ENCODE measurements around the gene MKLN1.
A peak's percentile ranks its signal among the peaks of the same experiment; 100 is the strongest.

Gene MKLN1

DNA sequence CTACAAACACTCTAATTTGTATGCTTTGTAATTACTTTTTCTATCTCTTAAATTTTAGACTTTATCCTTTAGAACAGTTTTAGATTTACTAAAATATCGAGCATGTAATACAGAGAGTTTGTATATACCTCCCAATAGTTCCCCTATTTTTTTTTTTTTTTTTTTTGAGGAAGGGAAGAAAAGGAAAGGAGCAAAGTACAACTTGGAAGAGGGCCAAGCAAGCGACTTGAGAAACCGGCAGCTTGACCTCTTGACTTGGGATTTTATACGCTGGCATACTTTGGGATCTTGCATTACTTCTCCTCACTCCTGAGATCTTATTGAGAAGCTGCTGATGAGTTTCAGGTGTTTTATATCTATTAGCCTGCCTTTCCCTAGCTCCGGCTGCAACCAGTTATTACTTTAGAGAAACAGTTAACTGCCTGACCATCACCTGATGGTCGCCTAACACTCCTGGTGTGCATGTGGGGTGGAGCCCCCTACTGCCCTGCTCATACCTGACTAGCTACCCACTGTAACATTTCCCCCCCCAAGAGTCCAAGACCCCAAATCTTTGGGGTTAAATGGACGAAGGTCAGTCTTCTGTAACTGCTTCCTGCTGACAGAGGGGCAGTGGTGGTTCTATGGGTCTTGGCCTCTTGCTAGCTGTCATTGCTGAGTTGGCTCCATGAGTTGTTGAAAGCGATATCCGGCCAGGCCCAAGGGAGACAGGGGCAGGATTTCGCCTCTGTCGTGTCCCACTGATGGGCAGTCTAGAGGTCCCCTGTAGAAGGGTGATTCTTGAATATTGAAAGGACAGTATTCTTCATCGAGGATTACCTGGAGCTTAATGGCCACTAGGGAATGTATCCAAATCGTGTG lies 28.5 kb downstream of the MKLN1 start:
- no peak for DNase-seq

DNA sequence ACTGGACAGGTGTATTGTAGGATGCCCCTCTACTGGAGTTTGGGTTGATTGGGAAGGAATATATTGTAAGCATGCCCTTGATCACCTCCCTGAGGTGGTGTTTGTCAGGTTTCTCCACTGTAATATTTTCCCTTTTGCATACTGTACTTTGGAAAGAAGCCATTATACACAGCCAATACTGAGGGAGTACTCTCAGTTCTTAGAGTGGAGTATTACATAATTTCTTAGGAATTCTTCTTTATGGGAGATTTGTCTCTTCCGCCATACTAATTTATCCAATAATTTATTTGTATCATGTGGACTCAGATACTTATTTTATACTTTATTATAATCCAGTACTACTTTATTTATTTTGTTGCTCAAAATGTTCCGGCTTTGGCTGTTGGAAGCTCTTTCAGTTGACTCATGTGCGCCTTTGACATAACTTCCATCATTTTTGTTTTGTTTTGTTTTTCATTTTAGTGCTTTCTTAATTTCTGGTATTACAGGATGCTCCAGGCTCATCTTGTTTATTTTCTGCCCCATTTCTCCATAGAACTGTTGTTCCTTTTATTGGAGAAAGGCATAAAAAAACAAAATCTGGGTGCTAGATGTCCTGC lies 29.7 kb downstream of the MKLN1 start:
- DNase-seq = no peak

DNA sequence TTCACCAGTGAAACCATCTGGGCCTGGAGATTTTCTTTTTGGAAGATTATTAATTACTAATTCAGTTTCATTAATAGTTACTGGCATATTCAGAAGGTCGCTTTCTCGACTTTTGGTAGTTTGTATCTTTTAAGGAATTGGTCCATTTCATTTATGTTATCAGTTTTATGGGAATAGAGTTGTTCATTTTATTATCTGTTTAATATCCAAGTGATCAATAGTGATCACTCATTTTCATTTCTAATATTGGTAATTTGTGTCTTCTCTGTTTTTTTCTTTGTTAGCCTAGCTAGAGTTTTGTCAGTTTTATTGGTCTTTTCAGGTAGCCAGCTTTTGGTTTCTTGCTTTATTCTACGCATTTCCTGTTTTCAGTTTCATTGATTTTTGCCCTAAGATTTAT lies 31.0 kb downstream of the MKLN1 start:
- no peak for DNase-seq

DNA sequence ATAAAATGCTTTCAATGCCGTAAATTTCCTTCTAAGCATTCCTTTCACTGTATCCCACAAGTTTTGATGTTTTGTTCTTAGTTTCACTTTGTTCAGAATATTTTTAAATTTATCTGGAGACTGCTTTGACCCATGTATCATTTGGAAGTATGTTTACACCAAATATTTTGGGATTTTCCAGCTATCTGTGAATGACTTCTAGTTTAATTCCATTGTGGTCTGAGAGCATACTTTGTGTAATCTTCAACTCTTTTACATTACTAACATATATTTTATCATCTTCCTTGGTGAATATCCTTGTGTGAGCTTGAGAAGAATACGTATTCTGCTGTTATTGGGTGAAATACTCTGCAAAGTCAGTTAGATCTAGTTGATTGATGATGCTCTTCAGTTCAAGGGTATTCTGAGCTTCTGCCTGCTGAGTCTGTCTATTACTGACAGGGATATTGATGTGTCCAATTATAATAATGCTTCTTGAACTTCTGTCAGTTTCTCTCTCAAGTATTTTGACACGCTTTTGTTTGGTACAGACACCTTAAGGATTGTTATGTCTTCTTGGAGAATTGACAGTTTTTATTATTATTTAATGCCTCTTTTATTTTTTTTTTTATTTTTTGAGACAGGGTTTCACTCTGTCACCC lies 31.6 kb downstream of the MKLN1 start:
- DNase-seq = no peak

DNA sequence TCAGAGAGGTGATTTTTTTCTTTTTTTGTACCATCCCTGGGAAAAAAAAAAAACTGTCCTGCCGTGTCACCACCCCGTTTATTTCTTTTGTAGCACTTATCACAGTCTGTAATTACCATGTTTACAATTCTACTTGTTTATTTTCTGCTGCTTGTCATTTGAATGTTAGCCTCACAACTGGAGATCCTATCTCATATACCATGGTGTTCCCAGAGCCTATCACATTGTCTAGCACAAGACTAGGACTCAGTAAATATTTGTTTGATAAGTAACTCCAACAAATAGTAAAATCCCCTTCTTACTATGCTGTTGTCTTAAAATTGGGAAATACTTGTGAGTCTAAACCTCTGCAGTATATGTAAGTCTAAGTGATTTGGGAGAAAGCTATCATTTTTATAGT lies 36.0 kb downstream of the MKLN1 start:
- DNase-seq = no peak

DNA sequence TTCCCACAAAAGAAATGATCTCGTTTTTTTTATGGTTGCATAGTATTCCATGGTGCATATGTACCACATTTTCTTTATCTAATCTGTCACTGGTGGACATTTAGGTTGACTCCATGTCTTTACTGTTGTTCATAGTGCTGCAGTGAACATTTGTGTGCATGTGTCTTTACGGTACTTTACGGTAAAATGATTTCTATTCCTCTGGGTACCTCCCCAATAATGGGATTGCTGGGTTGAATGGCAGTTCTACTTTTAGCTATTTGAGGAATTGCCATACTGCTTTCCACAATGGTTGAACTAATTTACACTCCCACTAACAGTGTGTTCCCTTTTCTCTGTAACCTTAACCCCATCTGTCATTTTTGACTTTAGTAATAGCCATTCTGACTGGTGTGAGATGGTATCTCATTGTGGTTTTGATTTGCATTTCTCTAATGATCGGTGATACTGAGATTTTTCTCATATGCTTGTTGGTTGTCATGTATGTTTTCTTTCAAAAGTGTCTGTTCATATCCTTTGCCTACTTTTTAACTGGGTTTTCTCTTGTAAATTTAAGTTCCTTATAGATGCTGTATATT lies 37.2 kb downstream of the MKLN1 start:
- DNase-seq = no peak

DNA sequence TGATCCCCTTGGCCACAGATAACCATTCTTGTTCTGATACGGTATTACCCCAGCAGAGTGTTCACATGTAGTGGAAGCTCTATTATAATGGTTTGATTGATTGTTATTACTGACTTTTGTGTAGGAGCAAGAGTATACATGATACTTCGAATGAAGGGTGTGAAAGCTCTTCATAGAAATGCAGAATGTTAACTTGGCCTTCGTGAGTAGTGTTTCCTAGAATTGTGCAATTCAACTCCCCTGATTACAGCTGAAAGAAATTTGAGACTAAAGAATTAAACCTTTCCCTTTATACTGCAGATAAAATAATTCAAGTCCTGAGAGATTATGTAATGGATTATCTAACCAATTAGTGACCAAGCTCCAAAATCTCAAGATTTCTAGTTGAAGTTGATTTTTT lies 38.2 kb downstream of the MKLN1 start:
- no peak for DNase-seq

DNA sequence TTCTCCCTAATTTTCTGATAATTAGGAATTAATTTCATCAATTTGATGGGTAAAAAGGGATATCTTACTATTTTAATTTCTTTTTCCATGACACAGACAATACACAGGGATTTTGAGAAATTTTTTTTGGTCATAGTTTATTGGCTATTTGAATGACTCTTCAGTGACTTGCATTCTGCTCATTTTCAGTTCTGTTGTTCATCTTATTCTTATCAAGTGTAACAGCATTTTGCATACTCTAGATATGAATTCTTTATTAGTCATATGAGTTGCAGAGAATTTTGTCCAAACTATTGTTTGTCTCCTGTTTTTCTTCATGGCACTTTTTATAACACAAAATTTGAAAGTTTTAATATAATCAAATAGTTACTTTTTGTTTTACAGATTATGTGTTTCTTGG lies 41.7 kb downstream of the MKLN1 start:
- DNase-seq = no peak

DNA sequence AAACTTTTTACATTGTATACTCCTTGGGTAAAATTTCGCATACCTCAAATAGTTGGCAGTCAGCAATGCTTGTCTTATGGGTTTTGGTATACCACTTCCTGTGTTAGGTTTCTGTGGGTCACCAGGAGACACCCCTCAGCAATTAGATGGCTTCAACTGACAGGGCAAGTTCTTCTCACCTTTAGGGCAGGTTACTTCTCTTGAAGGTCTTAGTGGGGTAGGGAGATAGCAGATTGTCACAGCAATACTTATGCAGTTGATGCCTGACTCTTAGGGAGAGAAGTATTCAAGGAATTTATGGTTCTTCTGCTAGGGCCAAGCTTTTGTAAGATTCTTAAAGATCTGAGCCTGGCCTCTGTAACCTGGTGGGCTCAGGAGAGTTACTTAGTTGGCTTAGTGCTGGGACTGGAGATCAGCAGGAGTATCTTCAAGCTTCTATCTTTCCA lies 42.9 kb downstream of the MKLN1 start:
- DNase-seq = no peak

DNA sequence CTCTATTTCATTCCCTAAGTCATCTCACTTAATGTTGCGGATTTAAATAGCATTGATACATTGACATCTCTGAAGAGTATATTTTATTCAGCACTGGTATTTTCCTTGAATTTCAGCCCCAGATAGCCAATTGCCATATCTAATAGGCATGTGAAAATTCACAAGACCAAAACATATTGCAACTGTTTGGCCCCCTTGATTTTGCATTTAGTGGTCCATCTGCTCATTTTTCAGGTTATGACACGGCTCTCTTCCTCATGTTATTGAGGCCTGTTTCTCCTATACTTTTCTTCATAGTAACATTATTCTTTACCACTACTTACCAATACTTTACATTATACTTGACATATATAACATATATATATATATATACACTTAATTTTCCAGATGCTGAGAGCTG lies 43.7 kb downstream of the MKLN1 start:
- peak in 1 of 2 experiments; percentile 4 for DNase-seq

DNA sequence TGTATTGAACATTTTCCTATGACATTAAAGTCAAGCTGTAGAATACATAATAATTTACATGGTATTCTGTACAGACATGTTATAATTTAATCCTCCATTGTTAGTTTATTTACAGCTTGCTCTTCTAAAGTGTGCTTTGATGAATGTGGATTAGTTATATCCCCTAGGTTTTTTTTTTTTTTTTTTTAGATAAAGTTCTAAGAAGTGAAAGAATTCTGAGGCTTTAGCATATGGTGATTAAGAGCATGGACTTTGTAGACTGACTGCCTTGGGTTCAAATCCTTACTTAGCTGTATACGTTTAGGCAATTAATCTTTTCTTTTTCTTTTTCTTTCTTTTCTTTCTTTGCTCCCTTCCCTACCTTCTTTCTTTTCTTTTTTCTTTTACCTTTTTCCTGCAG lies 44.9 kb downstream of the MKLN1 start:
- no peak for DNase-seq

DNA sequence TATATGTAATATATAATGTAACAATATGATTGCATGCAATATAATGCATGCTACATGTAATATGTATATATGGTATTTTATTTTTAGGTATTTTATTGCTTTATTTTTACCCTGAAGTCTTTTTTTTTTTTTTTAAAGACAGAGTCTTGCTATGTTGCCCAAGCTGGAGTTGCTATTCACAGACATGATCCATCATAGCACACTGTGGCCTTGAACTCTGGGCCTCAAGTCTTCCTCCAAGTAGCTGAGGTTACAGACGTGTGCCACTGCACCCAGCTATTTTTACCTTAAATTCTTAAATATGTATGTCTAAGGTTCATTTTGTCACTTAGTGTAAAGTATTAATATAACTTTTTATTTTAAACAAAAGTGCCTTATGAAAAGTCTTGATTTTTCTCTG lies 47.1 kb downstream of the MKLN1 start:
- DNase-seq = no peak

DNA sequence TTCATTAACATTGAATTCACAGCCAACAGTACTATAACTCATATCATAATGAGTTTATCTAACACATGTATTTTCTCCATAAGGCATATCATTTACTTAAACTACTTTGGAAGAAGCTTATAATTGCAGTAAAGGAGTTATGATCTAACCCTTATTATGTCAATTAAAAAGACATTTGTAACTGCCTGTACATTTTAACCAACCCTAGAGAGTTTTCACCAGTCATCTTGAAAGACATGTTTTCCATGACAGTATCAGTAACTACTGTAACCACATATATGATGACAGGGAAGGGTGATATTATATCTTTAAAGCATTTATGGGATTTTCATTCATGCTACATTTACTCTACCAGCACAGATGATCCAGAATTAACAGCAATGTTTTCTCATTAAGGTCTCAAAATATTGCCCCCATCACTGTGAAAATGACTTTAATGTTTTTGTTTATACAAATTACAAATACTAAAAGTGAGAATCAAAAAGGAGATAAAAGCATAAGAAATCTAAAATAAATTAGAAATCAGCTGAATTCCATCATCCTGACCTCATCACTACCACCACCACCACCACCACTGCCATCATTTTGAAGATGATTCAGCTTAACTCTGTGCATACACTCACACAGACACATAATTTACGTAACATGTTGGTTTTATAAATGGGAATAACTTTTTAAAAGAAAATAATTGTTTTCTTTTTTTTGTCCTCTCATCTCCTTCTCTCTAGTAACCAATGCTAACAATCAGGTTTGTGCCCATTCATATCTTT lies 53.6 kb downstream of the MKLN1 start:
- no peak for DNase-seq

DNA sequence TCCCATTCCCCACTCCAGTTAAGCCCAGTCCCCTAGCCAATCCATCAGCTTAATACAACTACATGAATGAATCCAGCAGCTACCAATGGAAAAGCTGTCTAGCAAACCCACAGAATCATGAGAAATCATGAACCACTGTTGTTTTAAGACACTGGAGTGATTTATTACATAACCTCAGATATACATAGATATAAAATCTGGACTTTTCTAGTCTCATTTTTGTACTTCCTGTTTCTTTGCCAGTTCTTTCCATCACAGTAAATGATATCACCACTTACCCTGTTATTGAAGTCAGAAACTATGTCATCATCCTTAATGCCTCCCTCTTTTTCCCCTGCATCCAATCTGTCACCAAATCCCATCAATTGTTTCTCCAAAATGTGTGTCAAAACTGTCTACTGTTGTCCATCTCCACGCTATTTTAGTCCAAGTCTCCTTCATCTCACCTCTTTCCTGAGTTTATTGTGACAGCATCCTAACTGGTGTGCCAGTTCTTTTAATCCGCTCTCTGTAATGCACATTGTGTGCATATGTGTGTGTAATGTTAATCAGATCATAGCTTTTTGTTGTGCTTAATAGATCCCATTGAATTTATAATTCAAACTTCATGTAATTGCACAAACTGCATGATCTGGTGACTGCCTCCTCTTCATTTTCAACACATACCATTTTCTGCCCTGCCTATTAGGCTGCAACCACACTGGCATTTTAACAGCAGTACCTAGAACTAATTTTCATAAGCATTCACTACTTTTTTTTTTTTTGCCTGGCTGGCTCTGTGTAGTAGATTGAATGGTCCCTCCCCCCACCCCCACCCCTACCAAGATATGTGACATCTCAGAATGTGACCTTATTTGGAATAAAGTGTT lies 56.0 kb downstream of the MKLN1 start:
- no peak for DNase-seq

DNA sequence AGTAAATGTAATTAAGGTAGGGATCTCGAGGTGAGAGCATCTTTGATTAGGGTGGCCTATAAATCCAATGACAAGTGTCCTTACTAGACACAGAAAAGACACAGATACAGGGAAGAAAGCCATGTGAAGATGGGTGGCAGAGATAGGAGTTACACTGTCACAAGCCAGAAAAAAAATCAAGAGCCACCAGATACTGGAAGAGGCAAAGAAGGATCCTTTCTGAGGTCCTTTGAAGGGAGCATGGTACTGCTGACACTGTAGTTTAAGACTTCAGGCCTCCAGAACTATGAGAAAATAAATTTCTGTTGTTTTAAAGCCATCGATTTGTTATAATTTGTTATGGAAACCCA lies 56.6 kb downstream of the MKLN1 start:
- no peak for DNase-seq

DNA sequence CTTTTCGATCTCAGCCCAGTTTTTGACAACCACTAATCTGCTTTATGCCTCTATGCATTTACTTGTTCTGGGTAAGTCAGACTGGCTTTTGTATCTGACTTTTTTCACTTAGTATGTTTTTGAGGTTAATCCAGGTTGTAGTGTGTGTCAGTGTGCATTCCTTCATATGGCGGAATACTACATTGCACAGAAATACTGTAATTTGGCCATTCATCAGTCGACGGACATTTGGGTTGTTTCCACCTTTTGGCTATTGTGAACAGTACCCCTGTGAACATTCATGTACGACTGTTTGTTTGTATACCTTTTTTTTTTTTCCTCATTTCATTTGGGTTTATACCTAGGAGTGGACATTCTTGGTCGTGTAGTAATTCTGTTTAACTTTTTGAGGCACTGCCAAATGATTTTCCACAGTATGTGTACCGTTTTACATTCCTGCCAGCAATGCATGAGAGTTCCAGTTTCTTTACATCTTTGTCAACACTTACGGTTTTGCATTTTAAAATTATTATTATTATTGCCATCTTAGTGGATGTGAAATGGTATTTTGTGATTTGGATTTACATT lies 57.4 kb downstream of the MKLN1 start:
- DNase-seq = no peak

DNA sequence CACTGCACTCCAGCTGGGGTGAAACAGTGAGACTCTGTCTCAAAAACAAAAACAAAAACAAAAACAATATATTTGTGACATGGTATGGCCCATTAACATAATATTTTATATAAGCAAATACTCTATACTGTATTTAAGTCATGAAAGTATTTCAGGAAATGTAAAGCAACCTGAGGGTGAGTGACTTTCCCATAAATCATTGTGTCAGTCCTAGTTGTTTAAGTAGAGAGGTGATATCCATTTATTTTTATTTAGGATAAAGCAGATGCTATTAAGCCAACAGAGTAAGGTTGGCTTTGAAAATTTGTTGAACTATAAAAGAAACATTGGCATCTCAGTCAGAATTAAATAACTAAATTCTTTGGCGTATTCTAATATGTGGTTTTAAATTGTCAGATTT lies 60.5 kb downstream of the MKLN1 start:
- no peak for DNase-seq

DNA sequence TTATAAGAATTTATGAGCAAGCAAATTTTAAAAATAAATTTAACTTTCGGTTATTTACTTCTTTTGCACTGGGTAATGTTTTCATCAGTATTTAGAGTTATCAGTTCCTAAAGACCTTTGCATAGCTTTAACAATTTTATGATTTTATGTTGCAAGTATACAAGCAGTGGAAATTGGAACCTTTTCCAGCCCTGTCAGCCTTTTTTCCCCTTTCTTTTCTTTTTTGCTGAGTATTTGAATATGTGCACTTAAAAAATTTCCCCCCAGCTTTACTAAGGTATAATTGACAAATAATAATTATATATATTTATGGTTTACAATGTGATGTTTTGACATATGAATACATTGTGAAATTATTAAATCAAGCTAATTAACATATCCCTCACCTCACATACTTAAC lies 62.6 kb downstream of the MKLN1 start:
- DNase-seq = no peak

DNA sequence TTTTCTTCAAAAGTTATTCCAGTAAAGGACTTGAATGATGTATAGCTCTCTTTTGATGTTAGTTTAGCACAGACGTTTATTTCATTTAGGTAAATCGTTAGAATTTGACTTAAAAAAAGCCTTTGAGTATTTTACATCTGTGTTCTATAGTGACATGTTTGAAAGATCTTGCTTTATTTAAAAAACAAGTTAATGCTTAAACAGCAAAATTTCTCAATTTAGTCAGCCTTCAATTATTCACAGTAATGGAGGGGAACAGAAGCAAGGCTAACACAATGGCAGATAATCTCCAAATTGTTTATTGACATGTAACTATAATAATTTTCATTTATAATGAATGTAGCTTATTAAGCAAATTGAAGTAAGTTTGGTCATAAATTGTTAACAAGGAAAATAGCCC lies 63.5 kb downstream of the MKLN1 start:
- DNase-seq = no peak

DNA sequence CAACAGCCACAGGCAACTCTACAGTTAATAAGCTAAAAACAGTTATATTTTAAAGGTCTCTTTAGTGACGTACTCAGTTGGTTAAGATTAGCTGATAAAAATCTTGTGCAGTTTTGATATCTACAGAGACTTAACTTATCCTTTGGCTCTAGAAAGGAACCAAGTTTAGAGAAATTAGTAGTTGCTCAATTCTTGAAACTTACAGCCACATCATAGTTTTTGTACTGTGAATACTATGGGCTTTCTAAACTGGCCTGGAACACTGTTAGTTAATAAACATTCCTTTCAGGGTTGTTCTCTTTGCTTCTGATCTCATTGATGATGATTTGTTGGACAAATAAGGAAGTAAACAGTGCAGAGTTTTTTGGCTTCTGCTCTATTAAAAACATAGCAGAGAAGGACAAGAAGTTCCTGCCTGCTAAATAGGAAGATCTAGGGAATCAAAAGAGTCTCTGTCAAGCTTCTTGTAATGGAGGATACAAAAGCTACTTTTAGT lies 73.1 kb downstream of the MKLN1 start:
- DNase-seq = no peak

DNA sequence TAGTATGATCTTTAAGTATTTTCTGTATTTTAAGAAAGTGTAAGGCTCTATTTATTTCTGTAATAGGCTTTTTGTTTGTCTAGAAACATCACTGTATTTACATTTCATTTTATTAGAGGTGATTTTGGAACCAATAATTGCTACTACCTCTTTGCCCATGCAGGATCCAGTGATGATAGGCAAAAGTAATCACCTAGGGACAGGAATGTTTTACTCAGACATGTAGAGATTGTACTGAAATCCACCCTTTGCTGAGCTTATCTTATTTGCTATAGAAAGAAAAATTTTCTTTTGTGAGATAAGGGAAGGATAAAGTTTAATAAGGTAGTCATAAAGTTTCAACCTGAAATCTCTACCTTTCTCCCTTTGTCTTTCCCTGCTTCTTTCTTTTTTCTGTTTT lies 73.5 kb downstream of the MKLN1 start:
- no peak for DNase-seq

DNA sequence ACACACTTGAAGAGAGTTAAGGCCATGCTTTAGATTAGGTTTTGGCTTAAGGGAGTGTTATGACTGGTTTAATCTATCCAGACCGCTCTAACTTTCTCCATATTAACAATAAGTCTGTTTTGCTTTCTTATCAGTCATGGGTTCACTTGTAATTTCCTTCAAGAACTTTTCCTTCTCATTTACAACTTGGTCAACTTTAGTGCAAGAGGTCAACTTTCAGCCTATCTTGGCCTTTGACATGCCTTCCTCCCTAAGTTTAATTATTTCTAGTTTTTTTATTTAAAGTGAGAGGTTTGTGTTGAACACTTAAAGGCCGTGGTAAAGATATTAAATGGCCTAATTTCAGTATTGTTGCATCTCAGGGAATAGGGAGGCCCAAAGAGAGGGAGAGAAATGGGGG lies 75.6 kb downstream of the MKLN1 start:
- no peak for DNase-seq

Data from cerebellar nuclear complex (tissue), 1 donor.